Measurements from ENCODE around the gene NFRKB. TPM values are rescaled to one million over a fixed set of nuclear protein-coding genes. Genes with fewer than 3 reads are reported as not detected.
"Not testable (repeated sequence)": the region's sequence is repeated elsewhere in the genome, so short reads cannot be mapped to it uniquely, and the experiment has no call there.

NFRKB gene
- total RNA-seq, 1 experiment from 2014 or later: 17.7 TPM

DNA sequence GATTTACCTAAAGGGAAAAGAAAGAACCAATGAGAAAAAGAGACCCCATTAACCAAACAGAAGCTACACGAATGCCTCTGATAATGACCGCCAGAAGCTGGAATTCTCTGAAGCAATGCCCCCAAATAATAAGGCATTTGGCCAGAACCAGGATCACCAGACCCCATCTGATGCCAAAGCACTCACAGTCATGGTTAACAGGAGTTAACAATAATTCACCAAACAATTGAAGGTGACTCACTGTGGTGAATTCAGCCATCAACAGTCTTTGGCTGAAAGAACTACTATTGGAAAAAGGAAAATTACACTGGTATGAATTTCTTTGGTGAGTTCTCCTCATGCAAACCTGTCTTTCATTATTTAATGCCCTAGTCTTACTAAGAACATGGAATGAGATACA, 21.9 kb upstream of the NFRKB start:
- H3K36me3 ChIP-seq: peaks cover 17% of the 10 kb centered on the region
- no peak overlapping the region for H3K4me3 ChIP-seq
- peak; percentile 47 for DNase-seq
- H3K9me3 ChIP-seq: no peaks in the 10 kb centered on the region
- H3K27me3 ChIP-seq: no peaks in the 10 kb centered on the region

DNA sequence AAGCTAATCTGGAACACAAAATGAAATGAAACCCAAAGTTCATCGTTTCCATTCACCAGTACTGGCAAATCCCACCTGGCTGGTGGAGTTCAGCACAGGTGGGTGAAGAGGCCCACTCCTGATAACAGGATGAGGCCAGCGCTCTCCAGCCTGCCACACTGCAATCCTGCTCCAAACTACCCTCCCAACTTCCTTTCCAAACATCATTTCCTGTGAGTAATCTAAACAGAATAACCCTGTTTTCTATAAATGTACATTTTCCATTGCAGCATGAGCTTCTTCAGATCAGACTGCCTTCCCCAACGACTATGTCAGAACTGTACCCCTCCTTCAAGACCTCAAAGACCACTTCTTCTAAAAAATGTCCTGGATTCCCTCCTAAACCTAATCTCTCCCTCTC, 15.9 kb upstream of the NFRKB start:
- H3K4me3 ChIP-seq: no peak overlapping the region
- H3K9me3 ChIP-seq: no peaks in the 10 kb centered on the region
- no peaks in the 10 kb centered on the region for H3K27me3 ChIP-seq
- H3K36me3 ChIP-seq: peaks cover 28% of the 10 kb centered on the region
- peak; percentile 7 for DNase-seq

DNA sequence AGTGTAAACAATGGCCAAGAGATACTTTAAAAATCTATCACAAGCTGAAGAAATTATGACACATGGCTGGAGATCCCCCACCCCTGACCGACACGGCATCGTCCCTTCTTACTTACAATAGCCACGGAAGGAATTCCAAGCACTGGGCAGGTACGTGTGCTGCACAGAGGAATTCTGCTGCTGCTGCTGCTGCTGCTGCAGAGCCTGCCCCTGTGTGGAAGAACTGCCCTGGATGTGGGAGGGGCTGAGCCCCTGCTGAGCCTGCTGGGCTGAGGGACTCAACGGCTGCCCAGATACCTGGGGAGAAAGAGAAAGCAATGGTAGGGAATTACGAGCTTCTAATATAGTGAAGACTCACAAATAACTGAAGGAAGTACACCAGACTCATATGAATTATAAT, 15.0 kb upstream of the NFRKB start:
- Histone ChIP-seq H3K27me3 (no peaks in the 10 kb centered on the region), H3K9me3 (no peaks in the 10 kb centered on the region), H3K4me3 (no peak overlapping the region), H3K36me3 (peaks cover 21% of the 10 kb centered on the region)
- no peak for DNase-seq

DNA sequence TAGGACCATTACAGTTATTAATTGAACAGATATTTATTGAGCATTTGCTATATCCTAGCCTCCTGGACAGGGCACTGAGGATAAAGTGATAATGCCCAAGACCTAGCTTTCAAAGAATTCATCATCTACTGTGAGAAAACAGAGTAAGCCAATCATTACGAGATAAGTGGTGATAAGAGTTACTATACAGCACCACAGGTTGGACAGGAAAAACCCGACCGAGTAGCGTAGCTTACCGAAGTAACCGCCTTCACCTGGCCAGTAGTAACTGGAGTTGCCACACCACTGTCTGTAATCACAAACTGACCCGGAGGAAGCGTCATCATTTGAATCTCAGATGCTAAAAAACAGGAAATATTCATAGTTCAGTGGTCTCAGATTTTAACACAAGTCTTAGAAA, 10.0 kb upstream of the NFRKB start:
- DNase-seq: no peak
- peaks cover 15% of the 10 kb centered on the region for H3K36me3 ChIP-seq
- H3K4me3 ChIP-seq: no peak overlapping the region
- H3K27me3 ChIP-seq: no peaks in the 10 kb centered on the region
- H3K9me3 ChIP-seq: no peaks in the 10 kb centered on the region

DNA sequence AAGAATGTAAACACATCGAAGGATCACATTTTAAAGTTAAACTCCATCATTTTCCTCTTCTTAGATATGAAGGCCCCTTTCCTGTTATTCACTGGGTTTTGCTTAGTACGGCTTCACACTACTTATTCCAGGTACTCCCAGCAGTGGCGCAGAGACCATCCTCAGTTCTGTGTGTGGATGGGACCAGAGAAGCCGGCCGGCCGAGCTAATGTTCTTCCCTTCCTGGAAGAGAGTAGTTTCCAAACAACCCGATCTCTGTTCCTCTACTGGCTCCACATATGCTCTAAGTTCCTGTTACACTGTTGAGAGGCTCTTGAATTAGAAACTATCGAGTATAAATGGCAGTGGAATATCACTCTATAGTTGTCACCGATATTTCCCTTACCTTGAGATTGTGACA, 684 bp upstream of the NFRKB start:
- no peaks in the 10 kb centered on the region for H3K27me3 ChIP-seq
- DNase-seq: no peak
- H3K4me3 ChIP-seq: peak overlapping the region; percentile 93
- peaks cover 21% of the 10 kb centered on the region for H3K36me3 ChIP-seq
- no peaks in the 10 kb centered on the region for H3K9me3 ChIP-seq

DNA sequence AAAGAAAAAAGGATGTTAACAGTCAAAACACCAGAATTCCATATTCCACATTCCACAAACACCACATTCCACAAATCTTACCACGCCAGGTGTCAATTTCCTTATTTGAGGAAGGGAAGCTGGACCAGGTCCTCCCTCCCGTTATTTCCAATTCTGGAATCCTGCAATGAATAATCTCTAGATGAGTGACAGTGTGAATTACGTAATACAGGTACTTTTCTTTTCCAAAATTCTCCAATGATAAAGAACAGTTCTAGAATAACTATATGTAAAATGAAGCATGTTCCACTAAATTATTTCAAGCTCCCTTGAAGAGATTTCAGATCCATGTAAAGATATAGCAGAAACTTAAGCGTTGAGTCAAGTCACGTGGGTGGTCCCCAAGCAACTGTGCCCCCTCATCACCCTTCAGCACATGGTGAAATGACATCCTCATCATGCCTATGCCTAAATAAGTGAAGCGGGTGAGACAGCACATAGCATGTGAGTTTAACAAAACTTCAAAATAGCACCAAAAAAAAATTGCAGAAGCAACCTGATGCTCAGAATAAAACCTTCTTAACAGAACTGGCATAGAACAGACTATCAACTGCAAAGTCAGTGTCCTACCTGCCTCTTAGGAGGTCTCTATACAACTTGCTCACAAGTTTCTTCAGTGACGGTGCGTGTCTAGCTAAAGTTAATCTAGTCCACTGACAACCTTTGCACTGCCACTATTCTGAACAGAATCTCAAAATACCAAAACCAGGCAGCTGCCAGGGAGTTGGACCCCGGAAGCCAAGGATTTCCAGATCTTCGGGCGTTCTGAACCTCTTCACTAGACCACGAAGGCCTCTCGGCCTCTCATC, 876 bp downstream of the NFRKB start:
- Histone ChIP-seq H3K27me3 (no peaks in the 10 kb centered on the region), H3K36me3 (peaks cover 31% of the 10 kb centered on the region), H3K9me3 (no peaks in the 10 kb centered on the region), H3K4me3 (peak overlapping the region; percentile 93)
- no peak for DNase-seq

DNA sequence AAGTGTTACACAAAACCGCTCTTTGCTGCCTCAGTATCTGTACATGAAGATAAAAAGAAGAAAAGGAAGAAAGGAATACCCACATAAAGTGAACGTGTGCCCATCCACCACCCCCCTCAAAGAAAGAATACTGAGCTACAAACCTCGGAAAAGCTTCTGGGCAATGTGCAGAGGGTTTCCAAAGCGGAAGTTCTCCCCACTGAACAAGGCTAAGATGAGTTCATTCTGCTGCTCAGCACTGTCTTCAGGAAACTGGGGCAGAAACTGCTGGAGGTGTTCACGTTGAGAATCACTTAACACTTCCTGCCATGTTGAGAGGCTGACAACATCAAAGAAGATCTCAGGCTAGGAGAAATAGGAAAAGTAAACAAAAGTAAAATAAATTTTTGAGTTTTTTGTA, 6.9 kb downstream of the NFRKB start:
- H3K4me3 ChIP-seq: no peak overlapping the region
- no peaks in the 10 kb centered on the region for H3K9me3 ChIP-seq
- H3K36me3 ChIP-seq: peaks cover 83% of the 10 kb centered on the region
- no peaks in the 10 kb centered on the region for H3K27me3 ChIP-seq
- DNase-seq: no peak

DNA sequence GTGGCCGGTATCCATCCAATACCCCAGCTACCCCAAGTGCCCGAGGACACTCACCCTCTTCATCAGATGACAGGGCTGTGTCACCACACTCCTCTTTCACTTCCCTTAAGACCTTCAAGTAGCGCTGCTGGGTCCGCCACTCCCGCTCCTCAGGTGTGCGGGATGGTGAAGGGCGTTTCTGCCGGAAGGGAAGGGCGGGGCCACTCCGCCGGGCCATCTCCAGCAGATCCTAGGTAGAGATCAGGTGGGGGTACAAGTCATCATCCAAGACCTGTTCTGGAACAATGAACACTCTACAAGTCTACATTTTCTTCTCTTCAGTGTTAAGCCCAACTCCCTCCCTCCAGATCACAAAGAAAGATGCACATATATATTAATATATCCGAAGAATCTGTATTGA, 10.0 kb downstream of the NFRKB start:
- H3K4me3 ChIP-seq: no peak overlapping the region
- no peaks in the 10 kb centered on the region for H3K27me3 ChIP-seq
- no peaks in the 10 kb centered on the region for H3K9me3 ChIP-seq
- DNase-seq: no peak
- peaks cover 90% of the 10 kb centered on the region for H3K36me3 ChIP-seq

DNA sequence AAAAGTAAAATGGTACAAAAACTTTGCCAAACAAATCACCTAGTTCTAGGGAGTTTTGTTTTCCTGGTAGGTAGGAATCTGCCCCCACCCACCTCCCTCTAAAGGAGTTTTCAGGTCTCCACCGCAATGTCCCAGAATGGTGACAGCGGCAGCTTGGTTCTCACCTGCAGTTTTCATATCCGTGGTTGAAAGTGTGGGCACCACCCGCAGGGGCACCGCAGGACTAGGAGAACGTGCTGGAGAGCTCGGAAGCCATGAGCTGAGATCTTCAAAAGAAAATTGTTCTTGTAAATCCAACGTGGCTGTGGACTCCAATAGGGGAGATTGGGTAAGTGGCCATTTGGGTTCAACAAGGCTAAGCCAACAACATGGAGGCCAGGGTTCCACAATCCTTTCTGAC, 10.8 kb downstream of the NFRKB start:
- DNase-seq: no peak
- no peak overlapping the region for H3K4me3 ChIP-seq
- peaks cover 91% of the 10 kb centered on the region for H3K36me3 ChIP-seq
- H3K9me3 ChIP-seq: no peaks in the 10 kb centered on the region
- H3K27me3 ChIP-seq: no peaks in the 10 kb centered on the region

DNA sequence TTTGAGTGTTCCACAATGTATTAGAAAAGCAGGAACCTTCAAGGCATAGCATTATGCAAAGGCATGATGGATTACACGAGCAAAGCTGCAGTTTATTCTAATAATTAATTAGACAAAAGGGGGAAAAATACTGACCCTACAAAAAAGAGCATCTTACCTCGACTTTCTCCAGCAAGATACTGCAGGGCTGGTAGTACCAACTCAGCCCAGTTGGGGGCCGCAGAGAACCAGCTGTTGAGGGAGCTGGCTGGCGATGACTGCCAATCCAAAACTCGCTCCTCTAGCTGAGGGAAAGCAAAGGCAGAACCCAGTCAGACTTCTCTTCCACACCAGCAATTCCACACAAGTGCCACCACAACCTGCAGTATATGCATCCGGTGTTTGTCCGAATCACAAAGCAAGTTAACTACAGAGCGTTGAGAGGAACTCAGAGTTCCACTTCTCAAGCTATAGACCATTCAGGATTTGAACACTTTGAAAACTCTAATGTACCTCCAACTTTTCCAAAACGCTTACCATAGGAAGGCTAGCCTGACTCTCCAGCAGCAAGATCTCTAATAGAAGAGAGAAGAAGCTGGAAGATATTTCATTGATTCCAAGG, 13.7 kb downstream of the NFRKB start:
- DNase-seq: peak; percentile 34
- H3K27me3 ChIP-seq: no peaks in the 10 kb centered on the region
- no peak overlapping the region for H3K4me3 ChIP-seq
- H3K36me3 ChIP-seq: peaks cover 84% of the 10 kb centered on the region
- no peaks in the 10 kb centered on the region for H3K9me3 ChIP-seq

DNA sequence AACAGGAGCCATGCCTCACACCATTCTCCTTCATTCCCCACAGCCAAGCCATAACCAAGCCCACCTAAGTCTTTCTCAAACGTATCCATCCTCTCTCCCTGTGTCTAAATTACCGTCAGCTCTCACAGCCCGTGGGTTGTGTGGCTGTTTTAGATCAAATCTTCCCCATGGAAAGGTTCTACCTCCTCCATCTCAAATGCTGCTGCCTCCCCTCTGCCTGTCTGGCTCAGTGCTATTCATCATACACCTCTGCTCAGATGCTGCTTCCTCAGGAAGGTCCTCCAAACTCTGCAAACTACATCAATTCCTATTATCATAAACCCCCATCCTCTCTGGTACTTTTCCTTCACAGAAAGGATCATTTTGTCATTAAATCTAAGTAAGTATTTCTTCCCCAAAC, 15.1 kb downstream of the NFRKB start:
- no peaks in the 10 kb centered on the region for H3K9me3 ChIP-seq
- DNase-seq: no peak
- H3K4me3 ChIP-seq: no peak overlapping the region
- peaks cover 79% of the 10 kb centered on the region for H3K36me3 ChIP-seq
- H3K27me3 ChIP-seq: no peaks in the 10 kb centered on the region

DNA sequence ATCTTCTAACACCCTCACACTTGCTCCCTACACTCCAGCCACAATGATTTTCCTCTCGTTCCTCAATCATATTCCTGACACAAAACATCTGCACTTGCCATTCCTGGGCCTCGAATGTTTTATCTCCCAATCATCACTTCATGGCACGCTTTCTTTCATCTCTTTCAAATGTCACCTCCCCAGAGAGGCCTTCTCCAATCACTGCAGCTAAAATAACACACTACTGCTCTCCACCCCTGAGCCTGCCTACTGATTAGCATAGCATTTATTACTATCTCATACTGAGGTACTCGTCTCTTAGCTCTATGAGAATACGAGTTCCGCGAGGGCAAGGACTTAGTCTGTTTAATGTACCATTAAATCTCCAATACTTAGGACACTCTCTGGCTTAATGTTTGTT, 23.5 kb downstream of the NFRKB start:
- peaks cover 70% of the 10 kb centered on the region for H3K36me3 ChIP-seq
- no peak for DNase-seq
- no peaks in the 10 kb centered on the region for H3K27me3 ChIP-seq

DNA sequence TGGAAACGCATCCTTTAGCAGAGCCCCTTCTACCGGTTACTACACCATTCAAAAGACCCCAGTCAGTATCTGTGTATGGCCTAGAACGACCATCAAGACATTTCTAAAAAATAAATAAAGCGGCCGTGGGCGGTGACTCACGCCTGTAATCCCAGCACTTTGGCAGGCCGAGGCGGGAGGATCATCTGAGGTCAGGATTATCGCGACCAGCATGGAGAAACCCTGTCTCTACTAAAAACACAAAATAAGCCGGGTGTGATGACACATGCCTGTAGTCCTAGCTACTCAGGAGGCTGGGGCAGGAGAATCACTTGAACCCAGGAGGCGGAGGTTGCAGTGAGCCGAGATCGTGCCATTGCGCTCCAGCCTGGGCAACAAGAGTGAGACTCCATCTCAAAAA, 26.8 kb downstream of the NFRKB start:
- H3K36me3 ChIP-seq: peaks cover 60% of the 10 kb centered on the region
- H3K9me3 ChIP-seq, H3K4me3 ChIP-seq, H3K27me3 ChIP-seq: not testable (repeated sequence)
- DNase-seq: peak; percentile 34

More for the DNA sequence above, 23.5 kb downstream of the NFRKB start:
- Histone ChIP-seq H3K4me3 (no peak overlapping the region), H3K9me3 (no peaks in the 10 kb centered on the region)

DNA sequence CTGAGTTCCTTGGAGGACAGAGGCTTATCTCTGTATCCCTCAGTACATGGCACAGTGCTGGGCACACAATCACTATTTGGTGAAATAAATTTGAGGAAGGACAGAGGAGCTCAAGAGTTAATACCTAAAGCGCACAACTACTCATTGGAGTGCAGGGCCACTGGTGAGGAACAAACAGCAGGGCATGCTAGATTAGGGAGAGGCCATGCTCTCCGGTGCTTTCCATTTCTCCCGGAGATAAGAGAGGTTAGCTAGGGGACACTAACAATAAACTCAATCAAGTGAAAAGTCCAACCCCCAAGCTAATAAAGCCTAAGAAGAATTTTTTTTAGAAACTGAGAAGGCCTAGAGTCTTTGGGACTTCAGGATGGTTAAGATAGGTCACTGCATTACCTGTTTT, 29.1 kb downstream of the NFRKB start:
- Histone ChIP-seq H3K36me3 (peaks cover 54% of the 10 kb centered on the region), H3K27me3 (no peaks in the 10 kb centered on the region), H3K4me3 (no peak overlapping the region), H3K9me3 (no peaks in the 10 kb centered on the region)
- no peak for DNase-seq

DNA sequence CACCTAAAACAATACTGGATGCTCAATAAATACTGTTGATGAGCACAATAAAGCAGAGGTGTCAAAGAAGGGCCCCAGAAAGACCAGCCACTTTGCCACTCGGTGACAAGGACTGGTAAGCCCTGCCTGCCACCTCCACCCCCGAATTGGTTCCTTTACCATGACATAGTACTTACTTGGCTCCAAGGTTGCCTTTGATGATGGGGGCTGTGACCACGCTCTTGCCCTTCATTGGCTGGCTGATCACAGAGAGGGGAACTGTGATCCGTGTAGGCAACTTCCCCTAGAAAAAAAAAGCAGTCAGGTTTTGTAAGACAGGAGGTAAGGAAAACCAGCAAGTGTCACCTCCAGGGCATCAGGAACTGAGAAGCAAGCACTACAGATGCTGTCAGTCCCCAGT, 29.7 kb downstream of the NFRKB start:
- no peak for DNase-seq
- H3K4me3 ChIP-seq: no peak overlapping the region
- H3K27me3 ChIP-seq: no peaks in the 10 kb centered on the region
- H3K36me3 ChIP-seq: peaks cover 56% of the 10 kb centered on the region
- H3K9me3 ChIP-seq: no peaks in the 10 kb centered on the region

DNA sequence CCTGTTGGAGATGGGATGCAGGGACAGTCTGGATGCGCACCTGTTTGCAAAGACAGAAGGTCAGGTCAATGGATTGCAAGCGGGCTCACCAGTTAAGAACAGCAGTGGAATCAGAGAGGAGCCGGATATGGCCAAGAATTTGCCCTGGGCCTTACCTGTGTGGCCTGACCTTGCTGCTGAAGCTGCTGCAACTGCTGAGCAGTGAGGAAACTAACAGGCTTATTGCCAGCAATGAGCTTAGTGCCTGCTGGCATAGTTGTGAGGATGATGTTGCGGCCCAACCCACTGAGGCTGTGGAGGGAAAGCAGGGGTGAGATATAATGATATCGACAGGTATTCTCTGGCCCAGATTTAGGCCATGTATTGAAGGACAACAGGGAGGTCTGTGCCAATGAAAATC, 30.6 kb downstream of the NFRKB start:
- peaks cover 61% of the 10 kb centered on the region for H3K36me3 ChIP-seq
- no peaks in the 10 kb centered on the region for H3K27me3 ChIP-seq
- no peak for DNase-seq
- H3K9me3 ChIP-seq: no peaks in the 10 kb centered on the region
- no peak overlapping the region for H3K4me3 ChIP-seq

DNA sequence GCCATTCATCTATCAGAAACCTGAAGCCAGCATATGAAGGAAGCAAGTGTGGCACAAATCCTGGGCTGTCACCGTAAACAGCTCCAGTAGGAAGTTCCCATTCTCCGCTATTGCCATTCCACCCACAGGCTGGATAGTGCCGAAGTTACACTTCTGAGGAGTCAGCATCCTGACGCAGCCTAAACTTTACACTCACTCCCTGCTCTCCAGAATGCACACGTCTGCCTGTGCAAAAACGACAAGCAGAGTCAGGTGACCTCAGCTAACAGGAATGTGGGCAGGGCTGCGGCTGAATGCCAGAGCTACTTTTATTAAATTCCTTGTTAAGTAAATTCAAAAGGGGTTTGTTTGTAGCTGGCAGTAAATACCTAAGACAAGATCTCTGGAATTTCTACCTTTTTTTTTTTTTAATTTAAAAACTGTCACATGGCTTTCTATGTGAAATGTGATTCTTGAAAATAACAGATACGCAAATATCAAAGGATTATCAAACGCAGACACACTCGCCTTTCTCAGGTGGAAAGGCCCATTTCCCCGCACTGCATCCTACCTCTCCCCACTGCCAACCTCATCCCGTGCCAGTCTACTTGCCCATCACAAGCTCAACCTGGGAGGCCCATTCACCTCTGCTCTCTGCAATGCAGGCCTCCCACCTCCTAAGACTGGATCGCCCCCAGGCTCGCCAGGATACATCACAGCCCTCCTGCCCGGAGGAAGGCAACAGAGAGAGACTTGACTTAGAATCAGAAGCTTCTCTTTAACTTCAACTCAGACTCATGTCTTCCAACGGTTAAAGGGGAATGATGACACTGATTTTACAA, 33.5 kb downstream of the NFRKB start:
- DNase-seq: peak; percentile 80
- Histone ChIP-seq H3K27me3 (no peaks in the 10 kb centered on the region), H3K9me3 (no peaks in the 10 kb centered on the region), H3K4me3 (no peak overlapping the region), H3K36me3 (peaks cover 48% of the 10 kb centered on the region)
